NCI-H774 (cell line): ENCODE results near the gene GPR83.
"Not testable (repeated sequence)": the region's sequence is repeated elsewhere in the genome, so short reads cannot be mapped to it uniquely, and the experiment has no call there.

ENCODE experiments used
- DNase-seq: peaks from one replicate; lab custom pipeline; 2025; lab: John Stamatoyannopoulos, UW

The GPR83 gene

GRCh38 chr11:94400839-94401772 lies at the start of gene GPR83:
TSS of gene GPR83 (minus strand) at chr11:94401419. CDS start at chr11:94401247, 172 bp downstream.
- DNase-seq, result no peak

GRCh38 chr11:94450048-94450447 lies 48.8 kb upstream of the GPR83 start:
- DNase-seq, result no peak

GRCh38 chr11:94449437-94449836 lies 48.2 kb upstream of the GPR83 start:
- peak; percentile 67 for DNase-seq

DNA sequence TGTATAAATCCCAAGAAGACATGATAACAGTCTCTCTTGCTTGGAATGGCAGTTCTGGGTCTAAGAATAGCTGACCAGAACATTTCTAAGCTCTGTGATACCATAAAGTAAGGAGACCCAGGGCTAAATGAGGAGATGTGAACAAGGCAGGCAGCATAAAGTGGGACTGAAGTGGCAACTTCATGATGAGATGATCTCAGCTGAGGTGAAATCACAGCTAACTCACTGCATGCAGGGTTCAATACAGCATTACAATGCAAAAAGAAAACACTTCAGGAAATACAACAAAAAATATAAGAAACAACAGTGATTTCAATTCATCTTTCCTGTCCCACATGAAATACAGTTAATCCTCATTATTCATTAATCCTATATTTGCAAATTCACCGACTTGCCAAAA lies 47.8 kb upstream of the GPR83 start:
- DNase-seq, result no peak

GRCh38 chr11:94447149-94447548 lies 45.9 kb upstream of the GPR83 start:
- no peak for DNase-seq

DNA sequence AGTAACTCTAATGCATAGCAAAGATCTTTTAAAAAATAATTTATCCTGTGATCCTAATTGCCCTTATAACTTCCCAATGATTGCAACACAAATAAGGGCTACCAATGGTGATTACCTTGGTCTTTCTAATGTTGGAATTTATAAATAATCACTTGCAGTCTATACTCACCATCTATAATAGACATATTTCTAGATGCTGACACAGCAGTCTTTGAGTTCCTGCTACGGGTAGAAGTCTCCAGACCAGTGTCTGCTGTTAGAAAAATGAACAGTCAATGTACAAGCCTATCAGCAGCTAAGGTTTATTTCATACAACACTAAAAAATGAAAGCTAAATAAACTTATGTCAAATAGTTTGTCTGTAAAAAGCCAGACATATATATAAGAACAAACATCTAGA lies 44.4 kb upstream of the GPR83 start:
- no peak for DNase-seq

DNA sequence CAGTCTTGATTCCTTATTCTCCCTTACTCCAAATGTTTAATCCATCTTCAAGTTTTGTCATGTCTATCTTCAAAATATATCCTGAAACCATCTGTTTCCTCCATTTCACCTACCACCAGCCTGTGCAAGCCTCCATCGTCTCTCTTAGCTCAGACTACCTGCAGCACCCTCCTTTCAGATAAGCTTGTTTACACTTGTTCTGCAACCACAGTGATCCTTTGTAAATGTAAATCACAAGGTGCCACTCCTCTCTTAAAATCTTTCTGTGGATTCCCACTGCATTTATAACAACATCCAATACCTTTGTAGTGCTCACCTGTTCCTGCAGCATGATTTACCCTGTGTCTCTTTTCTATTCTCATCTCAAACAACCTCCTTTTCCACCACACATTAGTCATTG lies 31.8 kb upstream of the GPR83 start:
- no peak for DNase-seq

- no peak for DNase-seq
Measured at GRCh38 chr11:94424662-94425061, 23.4 kb upstream of the GPR83 start.

GRCh38 chr11:94424011-94424410 lies 22.8 kb upstream of the GPR83 start:
- no peak for DNase-seq

GRCh38 chr11:94423507-94423906 lies 22.3 kb upstream of the GPR83 start:
- DNase-seq, result no peak

- DNase-seq, result no peak
Measured at GRCh38 chr11:94418123-94418765, 17.0 kb upstream of the GPR83 start.

- DNase-seq, result no peak
Measured at GRCh38 chr11:94417386-94417987, 16.3 kb upstream of the GPR83 start.

GRCh38 chr11:94405062-94405833 lies 4.0 kb upstream of the GPR83 start:
- no peak for DNase-seq

- no peak for DNase-seq
Measured at GRCh38 chr11:94402355-94402754, 1.1 kb upstream of the GPR83 start.

GRCh38 chr11:94401773-94402265 lies 600 bp upstream of the GPR83 start:
- DNase-seq, result no peak

- no peak for DNase-seq
Measured at GRCh38 chr11:94400457-94400838, 771 bp downstream of the GPR83 start.

DNA sequence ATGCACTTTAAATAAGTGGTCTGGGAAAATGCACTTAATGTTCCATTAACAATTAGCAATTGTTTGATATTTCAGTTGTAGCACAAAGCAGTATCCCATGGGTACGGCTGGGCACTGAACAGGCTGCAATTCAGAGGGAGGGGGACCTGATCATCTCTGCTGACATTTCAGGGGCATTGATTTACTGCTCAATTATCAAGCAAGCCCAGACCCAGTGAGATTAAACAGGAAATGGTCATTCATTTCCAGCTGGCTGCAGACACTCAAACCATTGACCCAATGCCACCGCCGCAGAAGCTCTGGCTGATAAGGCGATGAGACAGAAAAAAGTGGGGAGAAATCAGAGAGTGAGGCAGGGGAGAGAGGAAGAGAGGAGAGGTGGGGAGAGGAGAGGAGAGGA lies 1.2 kb downstream of the GPR83 start:
- no peak for DNase-seq

DNA sequence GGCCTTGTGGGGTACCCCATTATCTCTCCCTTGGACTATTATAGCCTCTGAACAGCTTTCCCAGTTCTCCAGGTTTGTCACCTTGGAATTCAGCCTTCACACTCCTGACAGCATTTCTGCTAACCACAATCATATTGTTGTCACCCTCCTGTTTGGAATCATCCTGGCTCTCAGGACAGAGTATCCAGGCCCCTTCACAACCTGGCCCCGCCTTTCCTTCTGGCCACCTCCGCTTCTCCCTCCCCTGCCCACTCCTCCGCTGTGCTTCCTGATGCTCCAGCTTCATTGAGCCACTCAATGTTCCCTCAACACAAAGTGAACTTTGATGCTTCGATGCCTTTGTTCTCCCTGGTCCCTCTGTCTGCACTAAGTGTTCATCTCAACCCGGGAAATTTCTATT lies 3.1 kb downstream of the GPR83 start:
- DNase-seq, result no peak

DNA sequence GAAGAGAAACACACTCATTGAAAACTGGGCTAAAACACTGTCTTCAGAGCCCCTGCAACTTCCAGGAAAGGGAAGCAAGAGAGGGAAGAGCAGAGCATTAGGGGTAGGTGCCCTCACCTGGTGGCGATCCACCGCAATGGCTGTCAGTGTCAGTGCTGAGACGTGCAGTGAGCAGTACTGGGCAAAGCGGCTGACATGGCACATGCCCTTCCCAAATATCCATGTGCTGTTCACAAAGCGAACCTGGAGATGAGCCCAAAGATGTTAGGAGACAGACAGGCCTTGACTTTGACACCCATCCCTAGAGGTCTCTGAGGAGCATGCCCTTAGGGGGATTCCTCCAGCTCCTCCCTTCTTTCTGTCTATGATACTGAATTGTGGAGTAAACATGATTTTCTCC lies 4.9 kb downstream of the GPR83 start:
- no peak for DNase-seq

GRCh38 chr11:94391937-94392336 lies 9.3 kb downstream of the GPR83 start:
- DNase-seq, result not testable (repeated sequence)

- no peak for DNase-seq
Measured at GRCh38 chr11:94379613-94380012, 21.6 kb downstream of the GPR83 start.

- no peak for DNase-seq
Measured at GRCh38 chr11:94376841-94377240, 24.4 kb downstream of the GPR83 start.
